HT1080 (cell line): ENCODE data around the gene PRKCH. TPM values are rescaled to one million over a fixed set of nuclear protein-coding genes. Genes with fewer than 3 reads are reported as not detected.
"Not testable (repeated sequence)": the region's sequence is repeated elsewhere in the genome, so short reads cannot be mapped to it uniquely, and the experiment has no call there.

Experiments
- DNase-seq: peaks from one replicate; pipeline ENCODE4 v3.0.0-alpha.2; 2015; ENCODE audit warnings: low read depth
- total RNA-seq: library from RNA; depleted of rRNA; stranded (reverse); fragments of >200 nt; shearing (Covaris generic); gene quantifications from 2 replicates; pipeline ENCODE4 v1.2.3, GENCODE V29; 2014

PRKCH gene
- total RNA-seq, 1 experiment from 2014 or later, result 7.4 TPM

DNA sequence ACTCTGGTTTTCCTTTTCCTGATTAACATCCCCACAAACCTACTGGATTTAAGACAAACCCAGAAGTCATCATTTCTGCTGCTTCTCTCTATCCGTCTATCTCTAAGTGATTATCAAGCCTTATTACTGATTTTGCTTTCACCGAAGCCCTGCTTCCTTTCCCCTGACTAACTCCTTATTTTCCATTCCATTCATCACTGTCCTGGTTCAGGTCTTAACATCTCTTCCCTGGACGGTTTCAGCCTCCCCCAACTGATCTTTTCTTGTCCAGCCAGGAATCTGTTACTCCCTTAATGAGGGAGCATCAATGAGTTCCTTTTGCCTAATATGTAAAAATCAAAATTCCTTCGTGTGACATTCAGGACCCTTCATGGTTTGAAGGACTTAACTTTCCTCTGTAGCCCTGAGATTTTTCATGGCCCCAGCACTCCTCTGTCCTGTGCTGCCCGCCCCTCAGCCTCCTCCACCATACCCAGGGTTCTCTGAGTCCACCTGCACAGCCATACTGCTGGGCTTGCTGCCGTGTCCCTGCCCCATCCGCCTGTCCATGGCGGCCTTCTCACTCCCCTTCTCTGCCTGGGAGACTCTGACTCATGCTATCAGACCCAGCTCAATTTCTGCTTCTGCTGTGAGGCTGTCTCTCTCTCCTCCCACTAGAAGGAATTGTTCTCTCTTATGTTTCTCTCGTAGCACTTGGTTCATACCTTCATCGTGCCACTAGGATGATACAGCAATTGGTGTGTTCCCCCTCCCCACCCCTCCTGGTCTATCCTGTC lies 206.1 kb downstream of the PRKCH start:
- peak; percentile 88 for DNase-seq

DNA sequence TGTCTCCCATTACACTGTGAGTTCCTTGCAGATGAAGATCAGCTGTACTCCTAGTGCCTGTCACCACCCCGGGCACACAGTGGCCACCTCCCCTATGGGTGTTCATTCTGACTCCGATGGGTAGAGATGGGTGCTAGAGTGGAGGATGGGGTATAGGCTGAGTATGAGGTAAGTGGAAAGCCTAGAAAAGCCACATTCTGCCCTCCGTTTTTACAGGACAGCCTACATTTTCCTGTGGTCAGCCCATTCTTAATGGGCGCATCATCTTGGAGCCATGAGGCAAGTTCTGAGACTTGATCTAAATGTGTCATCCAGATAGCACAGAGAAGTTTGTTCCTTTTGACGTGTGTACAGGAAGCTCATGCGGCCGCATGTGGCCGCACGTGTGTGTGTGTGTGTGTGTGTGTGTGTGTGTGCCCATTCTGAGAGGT lies 207.2 kb downstream of the PRKCH start:
- peak; percentile 91 for DNase-seq

DNA sequence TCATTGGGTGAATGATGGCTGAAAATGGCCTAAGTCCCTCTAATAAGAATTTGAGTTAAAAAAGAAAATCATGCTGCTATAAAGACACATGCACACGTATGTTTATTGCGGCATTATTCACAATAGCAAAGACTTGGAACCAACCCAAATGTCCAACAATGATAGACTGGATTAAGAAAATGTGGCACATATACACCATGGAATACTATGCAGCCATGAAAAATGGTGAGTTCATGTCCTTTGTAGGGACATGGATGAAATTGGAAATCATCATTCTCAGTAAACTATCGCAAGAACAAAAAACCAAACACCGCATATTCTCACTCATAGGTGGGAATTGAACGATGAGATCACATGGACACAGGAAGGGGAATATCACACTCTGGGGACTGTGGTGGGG lies 208.0 kb downstream of the PRKCH start:
- not testable (repeated sequence) for DNase-seq

GRCh38 chr14:61530296-61530695 lies 208.9 kb downstream of the PRKCH start:
- no peak for DNase-seq

- DNase-seq, result no peak
Measured at GRCh38 chr14:61530896-61531295, 209.5 kb downstream of the PRKCH start.

DNA sequence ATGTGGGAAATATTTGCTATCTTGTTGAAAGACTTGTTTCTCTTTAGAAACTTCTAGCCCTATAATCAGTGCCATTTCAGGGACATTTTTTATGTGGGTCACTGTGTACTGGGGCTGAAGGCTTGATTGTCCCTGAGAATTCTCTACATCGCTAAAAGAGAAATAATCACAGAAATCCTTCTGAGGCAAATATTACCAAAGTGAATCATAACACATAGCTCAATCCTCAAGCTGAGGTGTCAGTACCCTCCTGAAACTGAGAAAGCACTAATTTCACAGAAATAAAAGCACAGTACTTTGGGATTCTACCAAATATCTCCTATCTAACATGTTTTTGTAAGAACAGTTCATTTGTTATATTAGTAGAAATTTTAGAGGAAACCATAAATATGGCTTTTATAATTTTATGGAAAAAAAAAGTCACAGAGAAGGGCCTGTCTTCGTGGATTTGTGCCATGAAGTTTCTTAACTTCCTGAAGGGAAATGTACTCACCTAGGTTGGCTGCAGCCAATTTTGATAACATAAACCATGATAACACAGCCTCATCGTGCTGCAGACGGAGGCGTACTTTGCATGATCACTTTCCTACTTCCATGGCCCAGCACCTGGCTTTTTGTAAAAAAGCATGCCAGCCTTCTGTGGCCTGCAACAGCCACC lies 210.2 kb downstream of the PRKCH start:
- peak; percentile 23 for DNase-seq

GRCh38 chr14:61532123-61532505 lies 210.7 kb downstream of the PRKCH start:
- no peak for DNase-seq

- DNase-seq, result no peak
Measured at GRCh38 chr14:61532763-61533162, 211.4 kb downstream of the PRKCH start.

DNA sequence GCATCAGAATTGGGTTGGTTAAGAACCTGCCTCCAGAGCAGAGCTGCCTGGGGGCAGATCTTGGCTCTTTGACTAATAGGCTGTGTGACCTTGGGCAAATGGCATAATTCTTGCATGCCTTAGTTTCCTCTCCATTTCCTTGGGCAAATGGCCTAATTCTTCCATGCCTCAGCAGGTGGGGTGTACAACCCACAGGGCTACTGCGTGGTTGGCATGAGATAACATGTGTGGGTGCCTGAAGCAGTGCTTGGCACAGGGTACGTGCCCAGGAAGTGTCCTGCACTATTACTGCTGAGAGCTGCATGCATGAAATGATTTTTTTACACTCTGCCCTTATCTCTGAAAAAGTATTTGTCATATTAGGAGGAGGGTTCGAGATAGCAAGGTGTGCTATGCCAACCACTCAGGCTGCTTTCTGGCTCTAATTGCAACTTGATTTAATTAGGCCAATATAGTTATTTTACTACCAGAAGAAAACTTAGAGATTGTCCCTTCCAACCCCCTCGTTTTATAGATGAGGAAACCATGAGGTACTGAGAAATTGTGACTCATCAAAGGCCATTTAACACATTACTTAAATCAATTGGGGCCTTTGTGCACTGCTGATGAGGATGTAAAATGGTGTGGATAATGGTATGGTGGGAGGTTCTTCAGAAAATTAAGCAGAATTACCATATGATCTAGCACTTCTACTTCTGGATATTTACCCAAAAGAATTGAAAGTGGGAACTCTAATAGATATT lies 212.3 kb downstream of the PRKCH start:
- DNase-seq, result peak; percentile 25

GRCh38 chr14:61535032-61535431 lies 213.7 kb downstream of the PRKCH start:
- no peak for DNase-seq

DNA sequence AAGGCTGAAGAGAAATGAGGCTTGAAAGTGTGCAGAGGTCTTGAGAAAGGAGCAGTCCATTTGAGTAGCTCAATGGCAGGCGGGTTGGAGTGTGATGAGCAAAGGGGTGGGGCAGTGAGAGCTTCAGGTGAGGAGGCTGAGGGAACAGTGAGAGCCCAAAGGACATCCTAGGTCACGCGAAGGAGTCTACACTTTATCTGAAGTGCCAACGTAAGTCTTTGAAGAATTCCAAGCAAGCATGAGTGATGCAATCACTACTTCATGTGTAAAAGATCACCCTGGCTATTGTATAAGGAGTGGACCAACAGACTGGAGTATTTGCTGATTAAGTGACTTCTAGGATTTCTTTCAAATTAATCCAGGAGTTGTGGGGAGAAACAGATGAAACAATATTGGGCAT lies 214.1 kb downstream of the PRKCH start:
- no peak for DNase-seq

- no peak for DNase-seq
Measured at GRCh38 chr14:61536661-61537562, 215.5 kb downstream of the PRKCH start.

DNA sequence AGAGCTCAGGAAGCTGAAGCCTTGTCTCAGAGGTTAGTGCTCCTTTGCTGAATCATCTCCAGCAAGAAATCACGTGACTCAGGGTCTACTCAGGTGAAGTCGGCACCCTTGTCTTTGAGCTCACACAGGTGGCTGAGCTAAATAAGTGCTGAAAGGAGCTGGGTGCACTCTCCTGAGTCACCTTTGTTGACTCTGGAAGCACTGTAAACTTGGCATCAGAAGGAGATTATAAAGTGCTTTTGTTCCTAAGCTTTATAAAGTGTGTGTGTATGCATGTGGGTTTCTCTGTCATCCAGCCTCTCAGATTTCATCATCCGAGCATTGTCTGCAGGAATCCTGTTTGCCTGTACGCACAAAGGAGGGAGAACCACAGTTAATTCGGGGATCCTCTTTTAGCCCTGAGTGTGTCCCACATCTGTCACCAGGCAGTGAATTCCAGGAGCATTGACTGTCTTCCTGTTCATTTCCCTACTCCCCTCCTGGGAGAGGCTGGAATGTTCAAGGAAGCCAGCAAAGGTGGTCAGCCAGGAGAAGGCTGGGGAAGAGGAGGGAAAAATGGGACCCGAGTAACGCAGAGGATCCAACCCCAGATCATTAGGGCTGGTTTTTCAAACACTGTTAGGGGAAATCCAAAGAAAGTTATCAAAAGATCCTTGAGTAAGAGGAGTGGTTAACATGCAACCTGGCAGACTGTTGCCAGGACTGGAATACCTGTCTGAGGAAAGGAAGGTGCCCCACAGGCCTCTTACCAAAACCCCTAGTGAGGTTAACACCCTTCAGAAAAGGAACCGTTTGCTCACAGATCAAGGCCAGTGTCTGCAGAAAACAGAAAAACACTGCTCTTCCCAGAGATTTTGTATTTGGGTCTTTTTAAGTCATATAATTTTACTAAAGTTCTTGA lies 216.4 kb downstream of the PRKCH start:
- peak; percentile 92 for DNase-seq

- no peak for DNase-seq
Measured at GRCh38 chr14:61538464-61539022, 217.2 kb downstream of the PRKCH start.

GRCh38 chr14:61539631-61540030 lies 218.3 kb downstream of the PRKCH start:
- no peak for DNase-seq

DNA sequence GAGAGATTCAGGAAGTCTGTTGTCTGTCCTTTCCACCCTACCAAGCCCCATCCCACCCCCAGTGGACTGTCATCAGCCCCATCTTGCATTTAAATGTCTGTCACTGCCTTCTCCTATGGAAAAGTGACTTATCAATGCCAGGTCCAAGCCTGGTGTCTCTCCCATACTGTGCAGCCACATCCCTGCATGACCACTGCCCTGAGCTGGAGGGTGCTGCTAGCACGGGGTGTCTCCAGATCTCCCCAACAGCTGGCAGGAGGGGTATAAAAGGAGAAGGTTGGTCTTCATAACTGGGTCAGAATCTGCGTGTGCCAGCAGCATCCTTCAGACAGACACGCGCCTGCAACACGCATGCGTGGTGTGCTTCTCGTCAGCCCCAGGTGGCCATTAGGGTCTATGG lies 219.6 kb downstream of the PRKCH start:
- no peak for DNase-seq

DNA sequence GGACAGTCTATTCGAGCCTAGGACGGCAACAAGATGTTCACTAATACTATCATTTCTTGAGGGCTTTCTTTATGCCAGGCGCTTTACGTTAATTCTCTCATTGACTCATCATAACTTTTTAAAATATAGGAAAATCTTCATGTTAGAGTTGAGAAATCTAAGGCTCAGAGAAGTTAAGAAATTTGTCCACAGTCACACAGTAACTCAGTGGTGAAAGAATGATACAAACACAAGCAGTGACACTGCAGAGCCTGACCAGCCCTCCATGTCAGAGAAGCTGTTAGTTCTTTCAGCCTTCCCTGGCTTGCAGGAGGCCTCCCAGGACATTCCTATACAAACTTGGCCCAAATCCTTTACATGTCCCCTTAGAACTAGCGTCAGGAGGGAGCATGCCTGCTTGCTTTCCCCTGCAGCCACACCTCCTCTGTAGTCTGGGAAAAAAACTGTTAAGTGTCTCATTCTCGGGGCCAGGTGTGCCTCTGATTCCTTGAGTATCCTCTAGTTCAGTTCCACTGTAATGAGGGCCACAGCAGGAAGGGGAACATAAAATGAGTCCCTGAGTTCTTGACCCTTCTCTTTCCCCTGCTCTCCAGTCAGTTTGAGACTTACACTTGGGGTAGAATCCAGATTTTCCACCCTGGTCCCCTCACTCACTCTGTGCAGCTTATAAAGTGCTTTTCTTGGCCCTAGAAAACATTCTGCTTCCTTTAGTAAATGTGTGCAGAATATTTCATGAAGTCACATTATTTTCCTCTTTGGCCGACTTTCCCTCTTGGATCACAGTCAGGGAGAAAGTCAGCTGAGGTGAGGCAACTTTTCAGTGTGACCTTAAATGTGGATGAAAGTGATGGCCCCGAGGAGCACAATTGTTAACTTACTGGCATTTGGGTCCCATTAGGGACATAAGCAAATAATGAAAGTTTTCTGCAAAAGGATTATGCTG lies 221.7 kb downstream of the PRKCH start:
- no peak for DNase-seq

DNA sequence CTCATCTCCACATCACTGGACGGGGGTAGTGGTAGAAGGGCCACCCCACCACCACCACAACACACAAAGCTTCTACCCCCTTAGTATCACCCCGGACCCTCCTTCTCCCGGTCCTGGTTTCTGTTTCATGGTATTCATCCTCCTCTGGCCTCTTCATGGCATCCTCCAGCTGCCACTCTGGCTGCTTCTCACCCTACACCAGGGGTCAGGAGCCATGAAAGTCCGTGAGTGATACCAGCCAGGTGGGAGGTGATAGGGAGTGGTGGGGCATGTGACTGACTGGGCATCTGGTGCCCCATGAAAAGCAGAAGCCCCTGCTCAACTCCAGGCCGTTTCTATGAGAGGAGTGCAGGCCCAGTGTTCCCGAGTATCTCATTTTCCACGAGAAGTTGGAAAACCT lies 222.6 kb downstream of the PRKCH start:
- DNase-seq, result no peak
